ENCODE results near the gene NFATC2. TPM values are rescaled to one million over a fixed set of nuclear protein-coding genes. Genes with fewer than 3 reads are reported as not detected.

NFATC2 gene
- total RNA-seq (2022; extraction: Qiagen RNA extraction) = 6.5 to 8.9 TPM (median 7.6 TPM) in 5 replicates

GRCh38 chr20:51542571-51543421 lies at the start of gene NFATC2:
Gene NFATC2 (minus strand): TSS chr20:51542719. CDS start chr20:51542499, 220 bp downstream.

Other genes with a start within 250 kb of the NFATC2 start
- gene ATP9A, start 225.7 kb upstream of the NFATC2 start, total RNA-seq (2022; extraction: Qiagen RNA extraction) = 11.3 to 17.7 TPM (median 14.3 TPM) in 5 replicates

All from A549 treated with CORT108297 at 1 μM for 4 hours (cell line).